OCI-LY7 (cell line): ENCODE results near the gene EYS. TPM values are rescaled to one million over a fixed set of nuclear protein-coding genes. Genes with fewer than 3 reads are reported as not detected.

Experiments
- BruUV-seq: library from RNA; stranded (reverse); fragments of 400-500 nt; replicated peaks from 2 replicates; lab custom pipeline; 2021; lab: Mats Ljungman, UMichigan
- CTCF ChIA-PET: fragments of 300-600 bp; sonication (Branson Sonifier 250); formaldehyde crosslinking; loops from one replicate; lab custom pipeline; 2022; ENCODE audit warnings: antibody characterized with exemption; ENCODE audit not compliant: unreplicated experiment; lab: Charles Lee
- POLR2A ChIA-PET: fragments of 300-600 bp; sonication (Branson Sonifier 250); formaldehyde crosslinking; loops from one replicate; lab custom pipeline; 2022; ENCODE audit warnings: antibody characterized with exemption; lab: Charles Lee
- DNase-seq: peaks from one replicate; pipeline ENCODE4 v3.0.0-alpha.2; 2015; ENCODE audit warnings: low spot score
- H2AFZ ChIP-seq: fragments of 200-600 bp; sonication (generic), shearing (Covaris generic); 2 replicates; pipeline ENCODE4 v1.6.1; 2014; ENCODE audit warnings: mild to moderate bottlenecking, antibody characterized with exemption, low read length, moderate library complexity
- H3K27ac ChIP-seq: fragments of 200-600 bp; sonication (generic); 2 replicates; pipeline ENCODE4 v1.5.1; 2014; ENCODE audit warnings: mixed run types, low read depth, mild to moderate bottlenecking, moderate library complexity, low read length, inconsistent platforms; ENCODE audit not compliant: poor library complexity, severe bottlenecking
- H3K36me3 ChIP-seq: fragments of 200-600 bp; sonication (generic); 2 replicates; pipeline ENCODE4 v1.6.1; 2014; ENCODE audit warnings: mild to moderate bottlenecking, antibody characterized with exemption, low read length, moderate library complexity, mixed read lengths; ENCODE audit not compliant: insufficient read depth
- H3K4me1 ChIP-seq: fragments of 200-600 bp; sonication (generic); 2 replicates; pipeline ENCODE4 v1.5.1; 2014; ENCODE audit warnings: mild to moderate bottlenecking, low read length; ENCODE audit not compliant: insufficient read depth, poor library complexity, severe bottlenecking
- H3K4me2 ChIP-seq: fragments of 200-600 bp; sonication (generic); 2 replicates; pipeline ENCODE4 v1.6.1; 2014; ENCODE audit warnings: mild to moderate bottlenecking, low read length
- H3K4me3 ChIP-seq: fragments of 200-600 bp; sonication (generic); 2 replicates; pipeline ENCODE4 v1.5.1; 2014; ENCODE audit warnings: mild to moderate bottlenecking, low read depth, low read length; ENCODE audit not compliant: poor library complexity, severe bottlenecking
- H3K79me2 ChIP-seq: fragments of 200-600 bp; sonication (generic); 2 replicates; pipeline ENCODE4 v1.6.1; 2016; ENCODE audit warnings: low read depth, mild to moderate bottlenecking, low read length, moderate library complexity, mixed read lengths; ENCODE audit not compliant: insufficient read depth
- H3K9me2 ChIP-seq: fragments of 200-600 bp; sonication (generic); 2 replicates; pipeline ENCODE4 v1.6.1; 2016; ENCODE audit warnings: mild to moderate bottlenecking, low read length, mixed read lengths; ENCODE audit not compliant: insufficient read depth
- H3K9me3 ChIP-seq: fragments of 200-600 bp; sonication (generic); 2 replicates; pipeline ENCODE4 v1.6.1; 2014; ENCODE audit warnings: mild to moderate bottlenecking, mixed run types, low read length, mixed read lengths
- H4K20me1 ChIP-seq: fragments of 200-600 bp; sonication (generic); 2 replicates; pipeline ENCODE4 v1.6.1; 2014; ENCODE audit warnings: mild to moderate bottlenecking, antibody characterized with exemption, low read length, moderate library complexity, mixed read lengths; ENCODE audit not compliant: insufficient read depth
- EZH2phosphoT487 ChIP-seq: fragments of 200-600 bp; sonication (generic); IDR thresholded peaks from 2 replicates; pipeline ENCODE4 v1.6.1; 2018; ENCODE audit warnings: low read depth, borderline replicate concordance, mild to moderate bottlenecking, mixed run types, antibody characterized with exemption, low read length, moderate library complexity, mixed read lengths
- intact Hi-C: fragments of 100-400 bp; cut with micrococcal nuclease; formaldehyde crosslinking; loops from one replicate; pipeline ENCODE4 v1.10.0; 2022; ENCODE audit not compliant: unreplicated experiment
- total RNA-seq, 2 experiments: library from RNA; depleted of rRNA in 1 of 2; stranded (reverse); fragments of >200 nt in 1 of 2; shearing (Covaris generic) in 1 of 2; gene quantifications; 2 replicates each; pipeline ENCODE4 v1.2.3, GENCODE V29; 2014 to 2022
- TF ChIP-seq, protein P1 (sequence below): fragments of 200-600 bp; sonication (generic); conservative IDR thresholded peaks from 2 replicates; pipeline ENCODE4 v1.5.1; 2014; ENCODE audit warnings: mild to moderate bottlenecking, antibody characterized with exemption, low read length, moderate library complexity, mixed read lengths

Gene EYS
- total RNA-seq, 2 experiments from 2014 or later = not detected

DNA sequence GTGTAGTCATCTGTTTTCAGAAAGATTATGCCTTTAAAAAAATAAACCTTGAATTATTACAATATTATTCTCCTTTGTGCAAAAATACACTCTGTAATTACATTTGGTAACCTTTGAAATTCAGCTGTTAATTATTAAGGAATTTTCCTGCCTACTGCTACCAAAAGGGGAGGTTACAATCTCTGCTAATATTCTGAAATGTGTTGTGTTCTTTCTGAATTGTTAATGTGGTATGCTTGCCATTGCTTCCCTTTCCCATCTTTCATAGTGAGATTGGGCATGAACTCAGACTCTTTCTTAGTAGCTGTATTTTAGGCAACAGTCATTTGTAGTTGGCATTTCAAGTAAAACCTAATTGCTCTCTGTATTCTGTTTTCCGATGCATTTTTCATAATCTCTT, 1998.4 kb downstream of the EYS start:
- Histone ChIP-seq H3K4me3 (no peak overlapping the region), H3K9me2 (no peaks in the 10 kb centered on the region), H3K4me1 (no peaks in the 10 kb centered on the region), H2AFZ (no peak overlapping the region), H3K36me3 (peaks cover 99% of the 10 kb centered on the region), H4K20me1 (no peaks in the 10 kb centered on the region), H3K4me2 (no peak overlapping the region), H3K79me2 (0 out of 2 replicates have a peak, but pooled peaks cover 6% of the 10 kb centered on the region), H3K9me3 (no peaks in the 10 kb centered on the region), H3K27ac (no peak overlapping the region)
- ChIA-PET CTCF (no interaction called here), POLR2A (interaction anchor here (0.7 to 1.0 kb wide), 3 partner anchors 12 to 55 kb away, joined by 3 read pairs; no protein-coding TSS in a partner anchor)
- TF ChIP-seq, protein P1, sequence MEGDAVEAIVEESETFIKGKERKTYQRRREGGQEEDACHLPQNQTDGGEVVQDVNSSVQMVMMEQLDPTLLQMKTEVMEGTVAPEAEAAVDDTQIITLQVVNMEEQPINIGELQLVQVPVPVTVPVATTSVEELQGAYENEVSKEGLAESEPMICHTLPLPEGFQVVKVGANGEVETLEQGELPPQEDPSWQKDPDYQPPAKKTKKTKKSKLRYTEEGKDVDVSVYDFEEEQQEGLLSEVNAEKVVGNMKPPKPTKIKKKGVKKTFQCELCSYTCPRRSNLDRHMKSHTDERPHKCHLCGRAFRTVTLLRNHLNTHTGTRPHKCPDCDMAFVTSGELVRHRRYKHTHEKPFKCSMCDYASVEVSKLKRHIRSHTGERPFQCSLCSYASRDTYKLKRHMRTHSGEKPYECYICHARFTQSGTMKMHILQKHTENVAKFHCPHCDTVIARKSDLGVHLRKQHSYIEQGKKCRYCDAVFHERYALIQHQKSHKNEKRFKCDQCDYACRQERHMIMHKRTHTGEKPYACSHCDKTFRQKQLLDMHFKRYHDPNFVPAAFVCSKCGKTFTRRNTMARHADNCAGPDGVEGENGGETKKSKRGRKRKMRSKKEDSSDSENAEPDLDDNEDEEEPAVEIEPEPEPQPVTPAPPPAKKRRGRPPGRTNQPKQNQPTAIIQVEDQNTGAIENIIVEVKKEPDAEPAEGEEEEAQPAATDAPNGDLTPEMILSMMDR = no peak
- TF ChIP-seq EZH2phosphoT487 = no peak
- no peak for DNase-seq
- BruUV-seq = no TSS peak
- intact Hi-C loops = no loop called here

DNA sequence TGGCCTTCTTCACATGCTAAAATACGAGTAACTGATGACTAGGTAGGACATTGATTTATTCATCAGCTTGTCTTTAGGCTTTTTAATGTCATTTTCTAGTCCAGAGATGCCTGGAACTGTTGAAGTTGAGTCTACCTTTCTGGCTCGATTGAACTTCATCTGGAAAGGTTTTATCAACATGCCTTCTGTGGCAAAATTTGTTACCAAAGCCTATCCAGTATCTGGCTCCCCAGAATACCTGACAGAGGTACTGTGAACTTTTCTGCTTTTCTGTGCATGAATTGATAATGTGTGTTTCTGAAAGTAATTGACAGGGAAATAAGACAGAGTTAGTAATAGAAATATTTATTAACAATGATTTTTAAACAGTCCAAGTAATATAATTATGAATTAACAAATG, 2000.4 kb downstream of the EYS start:
- BruUV-seq = no TSS peak

DNA sequence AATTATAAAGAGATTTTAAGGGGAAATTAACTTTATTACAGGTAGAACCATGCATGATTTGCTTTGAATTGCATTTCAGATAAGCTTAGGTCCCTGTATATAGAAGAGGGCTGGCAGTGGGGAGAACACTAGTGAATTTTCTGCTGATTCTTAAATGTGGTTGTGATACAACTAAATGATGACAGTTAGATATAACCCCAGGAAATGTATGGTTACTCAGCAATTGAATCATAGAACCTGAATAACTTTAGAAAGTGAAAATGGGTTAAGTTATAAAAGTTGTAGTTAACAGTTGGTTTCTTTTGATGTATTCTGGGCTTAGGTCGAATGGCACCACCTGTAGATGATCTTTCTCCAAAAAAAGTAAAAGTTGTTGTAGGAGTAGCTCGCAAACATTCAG, 2001.3 kb downstream of the EYS start:
- no TSS peak for BruUV-seq
- Histone ChIP-seq H3K9me3 (no peaks in the 10 kb centered on the region), H2AFZ (no peak overlapping the region), H3K9me2 (no peaks in the 10 kb centered on the region), H4K20me1 (no peaks in the 10 kb centered on the region), H3K36me3 (peaks cover 99% of the 10 kb centered on the region), H3K79me2 (peaks cover 6% of the 10 kb centered on the region; the same call in 1 of the 2 replicates), H3K4me2 (no peak overlapping the region), H3K27ac (no peak overlapping the region), H3K4me3 (no peak overlapping the region), H3K4me1 (peaks cover 16% of the 10 kb centered on the region)
- TF ChIP-seq EZH2phosphoT487 = no peak
- TF ChIP-seq, protein P1 = no peak
- intact Hi-C loops = no loop called here
- DNase-seq = no peak
- ChIA-PET POLR2A (interaction anchor here (0.5 to 1.2 kb wide), 3 partner anchors 20 to 116 kb away, joined by 3 to 4 read pairs (median 3); no protein-coding TSS in a partner anchor), CTCF (no interaction called here)

More for the DNA sequence above, 2000.4 kb downstream of the EYS start:
- Histone ChIP-seq H3K4me2 (no peak overlapping the region), H2AFZ (no peak overlapping the region), H3K4me3 (no peak overlapping the region), H3K79me2 (0 out of 2 replicates have a peak, but pooled peaks cover 6% of the 10 kb centered on the region), H3K27ac (no peak overlapping the region), H3K36me3 (peaks cover 99% of the 10 kb centered on the region), H3K4me1 (peaks cover 6% of the 10 kb centered on the region), H3K9me3 (no peaks in the 10 kb centered on the region), H4K20me1 (no peaks in the 10 kb centered on the region), H3K9me2 (no peaks in the 10 kb centered on the region)
- DNase-seq = no peak
- ChIA-PET POLR2A (interaction anchor here (0.6 kb wide), 1 partner anchor 45 kb away, joined by 3 read pairs; no protein-coding TSS in a partner anchor), CTCF (no interaction called here)
- intact Hi-C loops = no loop called here
- TF ChIP-seq, protein P1 = no peak
- TF ChIP-seq EZH2phosphoT487 = no peak
